ENCODE data around the gene GRXCR1.
A peak's percentile ranks its signal among the peaks of the same experiment; 100 is the strongest.

GRXCR1 gene

DNA sequence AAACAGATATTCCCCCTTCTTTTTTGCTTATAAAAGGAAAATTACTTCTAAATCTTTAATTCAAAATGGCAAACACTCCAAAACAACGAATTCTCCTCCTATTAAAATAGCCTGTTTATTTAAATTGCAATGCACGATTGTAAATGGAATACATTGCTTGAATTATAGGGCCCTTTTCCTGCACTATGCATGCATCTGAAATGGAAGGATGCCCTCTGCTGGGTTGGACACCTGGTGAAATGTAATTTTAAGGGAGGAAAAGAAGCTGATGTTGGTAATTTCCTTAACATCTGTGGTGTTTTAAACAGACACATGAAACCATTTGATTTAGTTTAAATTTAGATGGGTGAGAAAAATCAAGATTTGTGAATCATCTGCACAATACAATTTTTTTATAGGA, 72.8 kb downstream of the GRXCR1 start:
- no peaks in the 10 kb centered on the region for H3K36me3 ChIP-seq (ENCODE audit: control insufficient read depth, insufficient read depth, low read length)
- H2AFZ ChIP-seq, result no peak overlapping the region
- no peak overlapping the region for H3K4me2 ChIP-seq (ENCODE audit: low read length)
- H3K9me3 ChIP-seq (ENCODE audit: control insufficient read depth, low read length), result no peaks in the 10 kb centered on the region
- no peaks in the 10 kb centered on the region for H3K27me3 ChIP-seq (ENCODE audit: control insufficient read depth, insufficient read depth, low read length)
- TF ChIP-seq, protein P1, sequence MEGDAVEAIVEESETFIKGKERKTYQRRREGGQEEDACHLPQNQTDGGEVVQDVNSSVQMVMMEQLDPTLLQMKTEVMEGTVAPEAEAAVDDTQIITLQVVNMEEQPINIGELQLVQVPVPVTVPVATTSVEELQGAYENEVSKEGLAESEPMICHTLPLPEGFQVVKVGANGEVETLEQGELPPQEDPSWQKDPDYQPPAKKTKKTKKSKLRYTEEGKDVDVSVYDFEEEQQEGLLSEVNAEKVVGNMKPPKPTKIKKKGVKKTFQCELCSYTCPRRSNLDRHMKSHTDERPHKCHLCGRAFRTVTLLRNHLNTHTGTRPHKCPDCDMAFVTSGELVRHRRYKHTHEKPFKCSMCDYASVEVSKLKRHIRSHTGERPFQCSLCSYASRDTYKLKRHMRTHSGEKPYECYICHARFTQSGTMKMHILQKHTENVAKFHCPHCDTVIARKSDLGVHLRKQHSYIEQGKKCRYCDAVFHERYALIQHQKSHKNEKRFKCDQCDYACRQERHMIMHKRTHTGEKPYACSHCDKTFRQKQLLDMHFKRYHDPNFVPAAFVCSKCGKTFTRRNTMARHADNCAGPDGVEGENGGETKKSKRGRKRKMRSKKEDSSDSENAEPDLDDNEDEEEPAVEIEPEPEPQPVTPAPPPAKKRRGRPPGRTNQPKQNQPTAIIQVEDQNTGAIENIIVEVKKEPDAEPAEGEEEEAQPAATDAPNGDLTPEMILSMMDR (IDR thresholded peaks at IDR 0.05), result no peak
- H3K4me3 ChIP-seq (ENCODE audit: low read depth, low read length), result no peak overlapping the region
- no peak overlapping the region for H3K9ac ChIP-seq
- H3K27ac ChIP-seq, result no peak overlapping the region
- no peaks in the 10 kb centered on the region for H3K4me1 ChIP-seq
- H3K79me2 ChIP-seq, result no peaks in the 10 kb centered on the region

DNA sequence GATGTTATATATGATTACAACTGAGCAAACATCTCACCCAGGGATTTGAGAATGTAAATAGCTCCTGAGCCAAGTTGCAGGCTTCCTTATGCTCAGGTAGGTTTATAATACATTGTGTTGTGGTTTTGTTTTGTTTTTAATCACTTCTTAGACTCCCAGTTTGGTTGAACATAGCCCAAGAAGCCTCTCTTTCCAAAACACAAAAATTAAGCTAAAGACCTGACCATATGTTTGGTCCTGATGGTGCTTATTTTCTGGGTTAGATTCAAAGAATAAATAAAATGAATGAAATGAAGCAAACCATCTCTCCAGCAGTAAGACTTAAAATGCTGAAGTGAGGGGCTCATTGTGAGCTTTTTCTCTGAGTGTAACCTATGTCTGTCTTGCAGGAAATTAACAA, 93.5 kb downstream of the GRXCR1 start:
- no peak overlapping the region for H3K4me3 ChIP-seq (ENCODE audit: low read depth, low read length)
- no peak overlapping the region for H3K27ac ChIP-seq
- no peak overlapping the region for H3K9ac ChIP-seq
- TF ChIP-seq, protein P1 (IDR thresholded peaks at IDR 0.05), result no peak
- H3K36me3 ChIP-seq (ENCODE audit: control insufficient read depth, insufficient read depth, low read length), result no peaks in the 10 kb centered on the region
- no peak overlapping the region for H3K4me2 ChIP-seq (ENCODE audit: low read length)
- H3K9me3 ChIP-seq (ENCODE audit: control insufficient read depth, low read length), result no peaks in the 10 kb centered on the region
- H2AFZ ChIP-seq, result no peak overlapping the region
- no peaks in the 10 kb centered on the region for H3K79me2 ChIP-seq
- no peaks in the 10 kb centered on the region for H3K4me1 ChIP-seq
- H3K27me3 ChIP-seq (ENCODE audit: control insufficient read depth, insufficient read depth, low read length), result no peaks in the 10 kb centered on the region

DNA sequence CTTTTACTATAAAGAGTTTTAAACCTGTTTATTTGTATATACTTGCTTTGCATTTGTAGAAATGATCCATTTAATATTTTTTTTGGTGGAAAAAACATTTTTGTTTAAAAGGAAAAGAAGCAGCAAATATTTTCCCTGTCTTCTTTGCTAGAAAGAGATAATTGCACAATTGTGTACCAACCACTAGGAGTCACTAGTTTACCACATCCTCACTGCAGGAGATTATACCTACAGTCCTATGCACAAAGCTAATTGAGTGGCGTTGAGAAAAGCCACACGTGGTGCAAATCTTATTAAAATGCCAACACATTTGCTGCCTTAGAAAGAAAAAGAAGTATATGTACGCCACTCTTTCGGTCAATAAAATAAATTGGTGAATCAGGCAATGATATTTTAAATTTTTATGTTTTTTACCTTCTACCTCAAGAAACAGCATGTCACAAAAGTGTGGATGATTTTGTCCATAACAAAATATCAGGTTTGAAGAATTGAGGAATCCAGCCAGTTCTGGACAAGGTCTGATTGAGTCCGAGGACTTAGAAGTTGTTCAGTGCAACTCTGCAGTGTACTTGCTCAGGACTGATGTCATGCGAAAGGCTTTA, 102.9 kb downstream of the GRXCR1 start:
- Histone ChIP-seq H3K79me2 (no peaks in the 10 kb centered on the region), H2AFZ (no peak overlapping the region), H3K36me3 (ENCODE audit: control insufficient read depth, insufficient read depth, low read length) (no peaks in the 10 kb centered on the region), H3K27ac (no peak overlapping the region), H3K27me3 (ENCODE audit: control insufficient read depth, insufficient read depth, low read length) (no peaks in the 10 kb centered on the region), H3K4me2 (ENCODE audit: low read length) (no peak overlapping the region), H3K9me3 (ENCODE audit: control insufficient read depth, low read length) (no peaks in the 10 kb centered on the region), H3K9ac (no peak overlapping the region), H3K4me1 (no peaks in the 10 kb centered on the region), H3K4me3 (ENCODE audit: low read depth, low read length) (no peak overlapping the region)
- TF ChIP-seq, protein P1 (IDR thresholded peaks at IDR 0.05), result peak; percentile 33

DNA sequence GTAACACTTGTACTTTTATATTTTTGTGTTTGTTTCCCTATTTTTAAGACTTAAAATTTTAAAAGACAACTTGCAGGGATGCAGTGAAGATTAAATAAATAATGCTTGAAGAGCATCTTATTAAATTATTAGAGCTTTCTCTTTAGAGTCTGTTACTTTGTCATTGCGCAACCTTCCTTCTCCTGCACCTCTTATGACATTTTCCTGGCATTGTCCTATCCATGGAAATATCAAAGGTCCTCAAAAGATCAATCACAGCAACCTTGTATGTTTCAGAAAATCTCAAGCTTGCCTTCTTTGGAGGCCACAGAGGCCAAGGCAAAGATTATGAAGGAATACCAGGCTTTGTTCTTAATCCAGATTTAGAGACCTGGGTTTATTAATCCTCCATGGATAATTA, 116.3 kb downstream of the GRXCR1 start:
- Histone ChIP-seq H3K27ac (no peak overlapping the region), H3K4me1 (no peaks in the 10 kb centered on the region), H3K4me3 (ENCODE audit: low read depth, low read length) (no peak overlapping the region), H2AFZ (no peak overlapping the region), H3K9me3 (ENCODE audit: control insufficient read depth, low read length) (no peaks in the 10 kb centered on the region), H3K27me3 (ENCODE audit: control insufficient read depth, insufficient read depth, low read length) (no peaks in the 10 kb centered on the region), H3K36me3 (ENCODE audit: control insufficient read depth, insufficient read depth, low read length) (no peaks in the 10 kb centered on the region), H3K9ac (no peak overlapping the region), H3K79me2 (no peaks in the 10 kb centered on the region), H3K4me2 (ENCODE audit: low read length) (no peak overlapping the region)
- TF ChIP-seq, protein P1 (IDR thresholded peaks at IDR 0.05), result no peak

DNA sequence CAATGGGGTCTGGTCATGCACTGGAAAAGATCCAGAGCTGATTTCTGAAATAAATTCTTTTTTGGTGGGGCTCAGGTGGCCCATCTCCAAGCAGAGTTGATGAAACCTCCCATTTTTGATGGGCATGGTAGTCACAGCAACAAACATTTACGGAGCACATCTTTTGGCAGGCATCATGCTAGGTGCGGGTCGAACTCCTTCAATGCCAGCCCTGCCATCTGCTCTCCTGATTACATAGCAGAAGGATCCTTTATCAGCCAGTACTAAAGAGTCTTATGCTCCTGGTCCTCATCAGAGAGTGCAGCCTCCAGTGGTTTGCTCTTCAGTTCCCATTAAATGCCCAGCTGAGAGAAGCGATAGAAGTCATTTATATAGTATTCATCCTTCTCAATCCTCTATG, 121.7 kb downstream of the GRXCR1 start:
- Histone ChIP-seq H3K4me2 (ENCODE audit: low read length) (no peak overlapping the region), H3K79me2 (no peaks in the 10 kb centered on the region), H3K4me1 (no peaks in the 10 kb centered on the region), H2AFZ (no peak overlapping the region), H3K4me3 (ENCODE audit: low read depth, low read length) (no peak overlapping the region), H3K27ac (no peak overlapping the region), H3K9me3 (ENCODE audit: control insufficient read depth, low read length) (no peaks in the 10 kb centered on the region), H3K27me3 (ENCODE audit: control insufficient read depth, insufficient read depth, low read length) (no peaks in the 10 kb centered on the region), H3K36me3 (ENCODE audit: control insufficient read depth, insufficient read depth, low read length) (no peaks in the 10 kb centered on the region), H3K9ac (no peak overlapping the region)
- TF ChIP-seq, protein P1 (IDR thresholded peaks at IDR 0.05), result no peak

Measured in parathyroid adenoma (tissue), 2 donors.